ENCODE data around the gene OR2AG2.

The OR2AG2 gene

DNA sequence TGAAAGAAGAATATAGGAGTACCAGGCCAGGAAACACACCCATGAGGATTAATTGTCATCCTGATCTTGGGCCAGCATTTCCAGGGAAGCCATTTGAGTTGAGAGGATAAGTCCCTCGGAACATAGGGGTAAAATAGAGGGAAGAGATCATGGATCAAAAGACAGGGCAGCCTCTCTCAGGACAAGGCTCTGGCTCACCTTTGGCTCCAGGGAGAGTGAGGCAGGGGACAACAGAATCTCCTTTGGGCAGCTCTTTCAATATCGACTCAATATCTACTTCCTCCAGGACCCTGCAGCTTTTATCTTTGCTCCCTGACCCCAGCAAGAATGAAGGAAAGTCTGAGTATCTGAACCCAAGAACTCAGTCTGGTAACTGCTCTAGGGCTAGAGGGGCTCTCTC is 10.9 kb upstream of the OR2AG2 start, which contains the start of gene OR2AG1:
TSS of gene OR2AG1 (plus strand) at position 301 of the 400 bp plus-strand sequence. CDS start 2,018 bp downstream, outside the sequence.
- no peak for DNase-seq (ENCODE audit: insufficient read length, low spot score)
- TF ChIP-seq SPI1 (IDR thresholded peaks at IDR 0.05; ENCODE audit: low read depth, low read length) (no peak), PAX5 (IDR thresholded peaks at IDR 0.05; ENCODE audit: insufficient read depth, low read length, severe bottlenecking) (no peak), POLR2AphosphoS5 (IDR thresholded peaks at IDR 0.05; ENCODE audit: low read depth, low read length) (no peak), POU2F2 (IDR thresholded peaks at IDR 0.05; ENCODE audit: low read depth, low read length) (no peak), TAF1 (IDR thresholded peaks at IDR 0.05; ENCODE audit: low read depth, low read length) (no peak), POLR2A (IDR thresholded peaks at IDR 0.05; ENCODE audit: low read depth, low read length) (no peak)
- FAIRE-seq, result no peak

GRCh38 chr11:6780829-6781228 is 9.1 kb upstream of the OR2AG2 start:
- no peak for TF ChIP-seq POU2F2 (IDR thresholded peaks at IDR 0.05; ENCODE audit: low read depth, low read length)
- TF ChIP-seq PAX5 (IDR thresholded peaks at IDR 0.05; ENCODE audit: insufficient read depth, low read length, severe bottlenecking), result no peak
- no peak for TF ChIP-seq TAF1 (IDR thresholded peaks at IDR 0.05; ENCODE audit: low read depth, low read length)
- TF ChIP-seq POLR2A (IDR thresholded peaks at IDR 0.05; ENCODE audit: low read depth, low read length), result no peak
- no peak for TF ChIP-seq POLR2AphosphoS5 (IDR thresholded peaks at IDR 0.05; ENCODE audit: low read depth, low read length)
- no peak for DNase-seq (ENCODE audit: insufficient read length, low spot score)
- FAIRE-seq, result no peak

- no peak for FAIRE-seq
- TF ChIP-seq SPI1 (IDR thresholded peaks at IDR 0.05; ENCODE audit: low read depth, low read length) (peak; percentile 18; the same call in 1 of the 2 replicates), POLR2AphosphoS5 (IDR thresholded peaks at IDR 0.05; ENCODE audit: low read depth, low read length) (no peak)
- DNase-seq (ENCODE audit: insufficient read length, low spot score), result no peak
Observed at GRCh38 chr11:6778518-6778917, 6.7 kb upstream of the OR2AG2 start.

- no peak for TF ChIP-seq SPI1 (IDR thresholded peaks at IDR 0.05; ENCODE audit: low read depth, low read length)
- DNase-seq (ENCODE audit: insufficient read length, low spot score) (no peak), FAIRE-seq (peak; percentile 78)
Observed at GRCh38 chr11:6757373-6757967, 14.3 kb downstream of the OR2AG2 start.

GRCh38 chr11:6755953-6756347 is 15.8 kb downstream of the OR2AG2 start:
- TF ChIP-seq TAF1 (IDR thresholded peaks at IDR 0.05; ENCODE audit: low read depth, low read length), result no peak
- TF ChIP-seq POU2F2 (IDR thresholded peaks at IDR 0.05; ENCODE audit: low read depth, low read length), result no peak
- no peak for TF ChIP-seq PAX5 (IDR thresholded peaks at IDR 0.05; ENCODE audit: insufficient read depth, low read length, severe bottlenecking)
- TF ChIP-seq POLR2AphosphoS5 (IDR thresholded peaks at IDR 0.05; ENCODE audit: low read depth, low read length), result no peak
- TF ChIP-seq SPI1 (IDR thresholded peaks at IDR 0.05; ENCODE audit: low read depth, low read length), result no peak
- no peak for TF ChIP-seq POLR2A (IDR thresholded peaks at IDR 0.05; ENCODE audit: low read depth, low read length)
- no peak for FAIRE-seq

GRCh38 chr11:6755303-6755952 is 16.3 kb downstream of the OR2AG2 start:
- DNase-seq (ENCODE audit: insufficient read length, low spot score), result no peak
- peak; percentile 90 for FAIRE-seq
- no peak for TF ChIP-seq PAX5 (IDR thresholded peaks at IDR 0.05; ENCODE audit: insufficient read depth, low read length, severe bottlenecking)

More at GRCh38 chr11:6755953-6756347, 15.8 kb downstream of the OR2AG2 start:
- DNase-seq (ENCODE audit: insufficient read length, low spot score), result no peak

- DNase-seq (ENCODE audit: insufficient read length, low spot score) (no peak), FAIRE-seq (no peak)
- no peak for TF ChIP-seq POLR2A (IDR thresholded peaks at IDR 0.05; ENCODE audit: low read depth, low read length)
- TF ChIP-seq SPI1 (IDR thresholded peaks at IDR 0.05; ENCODE audit: low read depth, low read length), result no peak
- no peak for TF ChIP-seq POLR2AphosphoS5 (IDR thresholded peaks at IDR 0.05; ENCODE audit: low read depth, low read length)
- no peak for TF ChIP-seq POU2F2 (IDR thresholded peaks at IDR 0.05; ENCODE audit: low read depth, low read length)
- no peak for TF ChIP-seq TAF1 (IDR thresholded peaks at IDR 0.05; ENCODE audit: low read depth, low read length)
- no peak for TF ChIP-seq PAX5 (IDR thresholded peaks at IDR 0.05; ENCODE audit: insufficient read depth, low read length, severe bottlenecking)
Observed at GRCh38 chr11:6747097-6747668, 24.6 kb downstream of the OR2AG2 start.

GRCh38 chr11:6746626-6747025 is 25.1 kb downstream of the OR2AG2 start:
- FAIRE-seq, result no peak
- DNase-seq (ENCODE audit: insufficient read length, low spot score), result no peak
- TF ChIP-seq POLR2A (IDR thresholded peaks at IDR 0.05; ENCODE audit: low read depth, low read length) (no peak; the same call in 1 of the 2 replicates), POU2F2 (IDR thresholded peaks at IDR 0.05; ENCODE audit: low read depth, low read length) (no peak), TAF1 (IDR thresholded peaks at IDR 0.05; ENCODE audit: low read depth, low read length) (no peak), POLR2AphosphoS5 (IDR thresholded peaks at IDR 0.05; ENCODE audit: low read depth, low read length) (no peak), SPI1 (IDR thresholded peaks at IDR 0.05; ENCODE audit: low read depth, low read length) (no peak), PAX5 (IDR thresholded peaks at IDR 0.05; ENCODE audit: insufficient read depth, low read length, severe bottlenecking) (no peak)

DNA sequence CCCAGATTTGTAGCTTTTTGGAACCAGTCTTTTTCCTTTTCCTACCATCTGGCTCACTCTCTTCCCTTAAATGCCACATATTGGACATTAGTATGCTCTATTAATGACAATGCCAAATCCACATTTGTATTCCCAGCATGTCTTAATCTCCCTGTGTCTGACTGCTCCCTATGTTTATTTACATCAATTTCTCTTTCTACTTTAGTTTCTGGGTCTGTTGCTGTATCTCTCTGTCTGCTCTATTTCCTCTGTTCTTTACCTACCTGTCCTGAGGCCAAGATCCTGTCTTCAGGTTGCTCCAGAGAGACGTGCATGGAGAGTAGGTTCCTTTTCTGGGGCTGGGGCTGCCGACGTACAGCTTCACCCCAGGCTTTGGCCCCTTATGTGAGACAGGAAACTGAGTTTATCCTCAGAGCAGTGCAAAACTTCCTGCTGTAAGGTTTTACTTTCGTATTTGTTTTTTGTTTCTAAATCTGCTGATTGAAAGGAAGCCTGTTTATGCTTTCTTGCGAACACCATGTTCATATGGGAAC is 25.6 kb downstream of the OR2AG2 start:
- FAIRE-seq, result peak; percentile 96

More for the DNA sequence above, 25.6 kb downstream of the OR2AG2 start:
- peak; percentile 82 for TF ChIP-seq POLR2AphosphoS5 (IDR thresholded peaks at IDR 0.05; ENCODE audit: low read depth, low read length)
- TF ChIP-seq SPI1 (IDR thresholded peaks at IDR 0.05; ENCODE audit: low read depth, low read length), result no peak
- TF ChIP-seq PAX5 (IDR thresholded peaks at IDR 0.05; ENCODE audit: insufficient read depth, low read length, severe bottlenecking), result no peak
- 0 out of 2 replicates have a peak, but pooled peaks have one; percentile 37 for TF ChIP-seq POU2F2 (IDR thresholded peaks at IDR 0.05; ENCODE audit: low read depth, low read length)
- peak; percentile 60; the same call in 1 of the 2 replicates for TF ChIP-seq TAF1 (IDR thresholded peaks at IDR 0.05; ENCODE audit: low read depth, low read length)
- TF ChIP-seq POLR2A (IDR thresholded peaks at IDR 0.05; ENCODE audit: low read depth, low read length), result peak; percentile 80
- no peak for DNase-seq (ENCODE audit: insufficient read length, low spot score)

Data from GM12891 (cell line).